ENCODE results near the gene SMARCD1.
"Not testable (repeated sequence)": the region's sequence is repeated elsewhere in the genome, so short reads cannot be mapped to it uniquely, and the experiment has no call there.

The SMARCD1 gene

GRCh38 chr12:50148011-50148410 lies 62.9 kb downstream of the SMARCD1 start:
- not testable (repeated sequence) for DNase-seq

DNA sequence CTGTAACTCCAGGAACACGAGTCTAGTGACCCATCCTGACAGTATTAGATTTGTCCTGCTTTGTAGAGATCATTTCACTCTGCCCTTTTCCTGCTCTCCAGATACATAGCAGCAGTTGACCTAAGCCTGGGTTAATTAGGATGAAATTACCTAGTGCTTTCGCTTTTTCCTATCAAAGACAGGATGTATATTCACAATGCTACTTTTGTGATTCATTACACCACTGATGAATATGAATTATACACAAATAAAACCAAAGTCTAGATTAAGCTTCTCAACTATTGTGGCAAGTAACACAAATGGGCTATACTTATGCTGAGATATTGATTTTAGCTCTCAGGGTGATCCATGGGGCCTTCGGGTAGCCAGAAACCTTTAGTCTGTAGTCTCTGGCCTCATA lies 64.2 kb downstream of the SMARCD1 start:
- no peak for DNase-seq

Data from activated naive CD4-positive, alpha-beta T cell (primary cell).